Transverse colon (tissue), 4 donors: ENCODE measurements around the gene RSBN1.

ENCODE experiments used
- EP300 ChIP-seq: sonication (generic); formaldehyde crosslinking; IDR thresholded peaks from one replicate; pipeline ENCODE4 v1.6.1; 2017; ENCODE audit warnings: antibody characterized with exemption, low read depth
- POLR2A ChIP-seq: fragments of 450-650 bp; IDR thresholded peaks from one replicate; pipeline ENCODE4 v1.6.1; 2016; ENCODE audit warnings: antibody characterized with exemption, mild to moderate bottlenecking, moderate library complexity
- POLR2AphosphoS5 ChIP-seq, 3 donors: sonication (generic); formaldehyde crosslinking; IDR thresholded peaks; one replicate each; pipeline ENCODE4 v1.6.1; 2016; ENCODE audit warnings: antibody characterized with exemption in 3 of 3
- TF ChIP-seq, protein P1 (sequence below), 5 experiments: fragments of 200-600 bp in 3 of 5; fragments of 450-650 bp in 2 of 5; sonication (generic) in 3 of 5; IDR thresholded peaks; 1 replicate in 2 of 5; 2 replicates in 3 of 5; pipeline ENCODE4 v1.5.1; 2016 to 2017; ENCODE audit warnings: antibody characterized with exemption in 5 of 5, inconsistent platforms in 3 of 5, mild to moderate bottlenecking in 2 of 5, moderate library complexity in 1 of 5

DNA sequence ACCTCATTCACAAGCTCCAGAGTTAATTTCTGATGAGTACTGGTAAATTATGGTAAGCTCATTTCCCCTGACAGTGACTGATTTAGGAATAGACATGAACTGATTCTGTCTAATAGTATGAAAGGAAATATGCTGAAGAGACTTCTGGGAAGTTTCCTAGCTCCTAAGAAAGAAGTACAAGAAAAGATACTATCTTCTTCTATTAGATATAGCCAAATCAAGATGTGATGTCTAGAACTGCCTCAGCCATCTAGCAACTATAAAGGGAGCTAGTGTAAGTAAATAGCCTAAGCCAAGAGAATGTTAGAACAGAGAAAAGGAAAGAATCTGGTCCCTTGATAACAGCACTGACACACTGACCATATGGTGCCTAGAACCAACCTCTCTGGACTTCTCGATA is 42.2 kb downstream of the RSBN1 start:
- TF ChIP-seq EP300, result no peak
- TF ChIP-seq, protein P1, sequence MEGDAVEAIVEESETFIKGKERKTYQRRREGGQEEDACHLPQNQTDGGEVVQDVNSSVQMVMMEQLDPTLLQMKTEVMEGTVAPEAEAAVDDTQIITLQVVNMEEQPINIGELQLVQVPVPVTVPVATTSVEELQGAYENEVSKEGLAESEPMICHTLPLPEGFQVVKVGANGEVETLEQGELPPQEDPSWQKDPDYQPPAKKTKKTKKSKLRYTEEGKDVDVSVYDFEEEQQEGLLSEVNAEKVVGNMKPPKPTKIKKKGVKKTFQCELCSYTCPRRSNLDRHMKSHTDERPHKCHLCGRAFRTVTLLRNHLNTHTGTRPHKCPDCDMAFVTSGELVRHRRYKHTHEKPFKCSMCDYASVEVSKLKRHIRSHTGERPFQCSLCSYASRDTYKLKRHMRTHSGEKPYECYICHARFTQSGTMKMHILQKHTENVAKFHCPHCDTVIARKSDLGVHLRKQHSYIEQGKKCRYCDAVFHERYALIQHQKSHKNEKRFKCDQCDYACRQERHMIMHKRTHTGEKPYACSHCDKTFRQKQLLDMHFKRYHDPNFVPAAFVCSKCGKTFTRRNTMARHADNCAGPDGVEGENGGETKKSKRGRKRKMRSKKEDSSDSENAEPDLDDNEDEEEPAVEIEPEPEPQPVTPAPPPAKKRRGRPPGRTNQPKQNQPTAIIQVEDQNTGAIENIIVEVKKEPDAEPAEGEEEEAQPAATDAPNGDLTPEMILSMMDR (IDR thresholded peaks at IDR 0.05), result no peak
- TF ChIP-seq POLR2A, result no peak
- TF ChIP-seq POLR2AphosphoS5 (IDR thresholded peaks at IDR 0.05), result no peak
